NCI-H82 treated with DMSO at 0.1 percent for 48 hours (cell line): ENCODE data around the gene SFTPA1.
"Not testable (repeated sequence)": the region's sequence is repeated elsewhere in the genome, so short reads cannot be mapped to it uniquely, and the experiment has no call there.

Source experiments
- DNase-seq: peaks from one replicate; lab custom pipeline; 2025; ENCODE audit not compliant: unreplicated experiment; lab: John Stamatoyannopoulos, UW

Gene SFTPA1

GRCh38 chr10:79610601-79611191 is at the start of gene SFTPA1:
TSS of gene SFTPA1 (plus strand) at chr10:79610939. CDS start at chr10:79611826, 887 bp downstream.
- no peak for DNase-seq

GRCh38 chr10:79561257-79561656 is 49.5 kb upstream of the SFTPA1 start:
- DNase-seq = no peak

- peak; percentile 0 for DNase-seq
These were observed 48.5 kb upstream of the SFTPA1 start for GRCh38 chr10:79562135-79562756.

GRCh38 chr10:79563426-79563825 is 47.3 kb upstream of the SFTPA1 start:
- DNase-seq = no peak

GRCh38 chr10:79570624-79571023 is 40.1 kb upstream of the SFTPA1 start:
- not testable (repeated sequence) for DNase-seq

- DNase-seq = no peak
These were observed 31.4 kb upstream of the SFTPA1 start for GRCh38 chr10:79579361-79579760.

GRCh38 chr10:79581044-79581443 is 29.7 kb upstream of the SFTPA1 start:
- no peak for DNase-seq

- no peak for DNase-seq
These were observed 28.6 kb upstream of the SFTPA1 start for GRCh38 chr10:79582096-79582495.

- DNase-seq = not testable (repeated sequence)
These were observed 27.8 kb upstream of the SFTPA1 start for GRCh38 chr10:79582954-79583353.

- no peak for DNase-seq
These were observed 27.2 kb upstream of the SFTPA1 start for GRCh38 chr10:79583488-79584024.

- DNase-seq = no peak
These were observed 24.7 kb upstream of the SFTPA1 start for GRCh38 chr10:79585870-79586527.

GRCh38 chr10:79586933-79587332 is 23.8 kb upstream of the SFTPA1 start:
- DNase-seq = no peak

- no peak for DNase-seq
These were observed 21.9 kb upstream of the SFTPA1 start for GRCh38 chr10:79588800-79589199.

- no peak for DNase-seq
These were observed 17.4 kb upstream of the SFTPA1 start for GRCh38 chr10:79593377-79593776.

GRCh38 chr10:79594565-79594964 is 16.2 kb upstream of the SFTPA1 start:
- DNase-seq = not testable (repeated sequence)

GRCh38 chr10:79595510-79595909 is 15.2 kb upstream of the SFTPA1 start:
- DNase-seq = no peak

GRCh38 chr10:79599644-79600043 is 11.1 kb upstream of the SFTPA1 start:
- not testable (repeated sequence) for DNase-seq

GRCh38 chr10:79601939-79602338 is 8.8 kb upstream of the SFTPA1 start:
- DNase-seq = no peak

- DNase-seq = no peak
These were observed 7.8 kb upstream of the SFTPA1 start for GRCh38 chr10:79602953-79603352.

GRCh38 chr10:79604294-79604693 is 6.4 kb upstream of the SFTPA1 start:
- no peak for DNase-seq

GRCh38 chr10:79605308-79605707 is 5.4 kb upstream of the SFTPA1 start:
- DNase-seq = no peak
